ENCODE data around the gene PDCD7. TPM values are rescaled to one million over a fixed set of nuclear protein-coding genes. Genes with fewer than 3 reads are reported as not detected.

PDCD7 gene
- total RNA-seq, 1 experiment from 2014 or later, result 31.6 TPM

DNA sequence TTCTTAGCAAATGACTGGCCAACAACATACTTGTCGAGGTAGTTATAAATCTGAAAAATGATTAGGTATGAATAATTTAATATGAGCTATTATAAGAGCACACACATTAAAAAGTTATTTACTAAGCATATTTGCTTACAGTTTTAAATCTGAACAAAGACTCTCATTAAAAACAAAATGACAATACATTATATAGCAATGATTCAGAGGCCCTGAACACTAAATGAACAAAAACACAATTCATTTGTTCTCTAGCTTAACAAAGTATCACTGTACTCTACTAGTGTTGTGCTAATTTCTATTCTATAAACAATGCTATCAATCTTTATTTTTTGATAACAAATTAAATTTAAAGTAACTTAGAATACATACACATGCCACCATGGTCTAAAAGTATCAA, 30.5 kb upstream of the PDCD7 start:
- Histone ChIP-seq H3K27ac (ENCODE audit: low read depth, low read length) (no peak overlapping the region), H3K27me3 (ENCODE audit: insufficient read depth, low read length) (no peaks in the 10 kb centered on the region), H3K4me1 (ENCODE audit: control insufficient read depth in 1 of 2, insufficient read depth in 2 of 2, low read length in 2 of 2) (no peaks in the 10 kb centered on the region), H3K4me3 (replicated peaks in 1 of 2; ENCODE audit: low read depth in 1 of 2, low read length in 2 of 2) (no peak overlapping the region), H2AFZ (ENCODE audit: low read depth, low read length, poor library complexity, severe bottlenecking) (no peak overlapping the region), H3K4me2 (ENCODE audit: low read length) (no peak overlapping the region), H3K9me3 (ENCODE audit: control insufficient read depth in 1 of 2, insufficient read depth in 1 of 2, low read depth in 1 of 2, low read length in 2 of 2) (no peaks in the 10 kb centered on the region), H3K9me2 (ENCODE audit: insufficient read depth) (no peaks in the 10 kb centered on the region), H3K36me3 (ENCODE audit: control insufficient read depth in 1 of 2, insufficient read depth in 2 of 2, low read length in 2 of 2) (peaks cover 11 to 17% of the 10 kb centered on the region in 2 experiments; a peak in 3 of 4 replicates), H3K79me2 (ENCODE audit: insufficient read depth, low read length) (peaks cover 14% of the 10 kb centered on the region; the same call in 1 of the 2 replicates), H3K9ac (ENCODE audit: low read length) (no peak overlapping the region), H4K20me1 (ENCODE audit: insufficient read depth) (no peaks in the 10 kb centered on the region)
- BruUV-seq (replicated peaks), result no TSS peak
- DNase-seq (ENCODE audit: low read depth, low spot score), result no peak
- intact Hi-C loops (cut with micrococcal nuclease), result no loop called here
- ChIA-PET POLR2A (interaction anchor here (1.0 kb wide), 1 partner anchor 141 kb away, joined by 3 read pairs; the partner anchor contains the start of gene RNU5B-1), RAD21 (ENCODE audit: low non-redundant PET in 1 of 2, low total read pairs in 2 of 2, uncharacterized antibody in 2 of 2, unreplicated experiment in 2 of 2) (no interaction called here), CTCF (no interaction called here)
- no peak for TF ChIP-seq RAD21 (IDR thresholded peaks at IDR 0.05; ENCODE audit: low read depth)
- no peak for ATAC-seq

DNA sequence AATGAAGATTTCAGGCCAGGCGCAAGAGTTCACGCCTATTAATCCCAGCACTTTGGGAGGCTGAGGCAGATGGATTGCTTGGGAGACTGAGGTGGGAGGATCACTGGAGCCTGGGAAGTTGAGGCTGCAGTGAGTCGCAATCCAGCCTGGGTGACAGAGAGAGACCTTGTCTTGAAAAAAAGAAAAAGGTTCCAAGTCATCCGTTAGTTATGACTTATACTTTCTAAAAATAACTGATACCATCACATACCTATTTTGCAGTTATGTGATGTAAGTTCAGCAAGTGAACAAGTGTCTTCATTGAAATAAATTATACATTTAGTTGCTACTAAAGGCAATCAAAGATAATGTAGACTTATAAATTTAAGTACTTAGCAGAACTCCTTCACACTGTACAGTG, 29.4 kb upstream of the PDCD7 start:
- intact Hi-C loops (cut with micrococcal nuclease), result no loop called here
- no peak overlapping the region for H3K27ac ChIP-seq (ENCODE audit: low read depth, low read length)
- peaks cover 14% of the 10 kb centered on the region; the same call in 1 of the 2 replicates for H3K79me2 ChIP-seq (ENCODE audit: insufficient read depth, low read length)
- ChIA-PET RAD21 (ENCODE audit: low non-redundant PET in 1 of 2, low total read pairs in 2 of 2, uncharacterized antibody in 2 of 2, unreplicated experiment in 2 of 2) (no interaction called here), POLR2A (no interaction called here), CTCF (no interaction called here)
- H3K36me3 ChIP-seq (ENCODE audit: control insufficient read depth in 1 of 2, insufficient read depth in 2 of 2, low read length in 2 of 2), result peaks cover 11 to 23% of the 10 kb centered on the region in 2 experiments; a peak in 3 of 4 replicates
- H3K9me2 ChIP-seq (ENCODE audit: insufficient read depth), result no peaks in the 10 kb centered on the region
- no peak overlapping the region for H3K4me2 ChIP-seq (ENCODE audit: low read length)
- no peaks in the 10 kb centered on the region for H4K20me1 ChIP-seq (ENCODE audit: insufficient read depth)
- no peak overlapping the region for H3K4me3 ChIP-seq (replicated peaks in 1 of 2; ENCODE audit: low read depth in 1 of 2, low read length in 2 of 2)
- no peak for ATAC-seq
- H2AFZ ChIP-seq (ENCODE audit: low read depth, low read length, poor library complexity, severe bottlenecking), result no peak overlapping the region
- no peaks in the 10 kb centered on the region for H3K27me3 ChIP-seq (ENCODE audit: insufficient read depth, low read length)
- H3K4me1 ChIP-seq (ENCODE audit: control insufficient read depth in 1 of 2, insufficient read depth in 2 of 2, low read length in 2 of 2), result no peaks in the 10 kb centered on the region
- BruUV-seq (replicated peaks), result no TSS peak
- no peak for DNase-seq (ENCODE audit: low read depth, low spot score)
- TF ChIP-seq POLR2A (IDR thresholded peaks at IDR 0.05; ENCODE audit: borderline replicate concordance, extremely low read depth, insufficient read depth, insufficient read length), result no peak
- no peak for TF ChIP-seq SP1 (IDR thresholded peaks at IDR 0.05; ENCODE audit: low read depth)
- no peak for TF ChIP-seq CBX3 (IDR thresholded peaks at IDR 0.05; ENCODE audit: low read depth)
- TF ChIP-seq SRF (IDR thresholded peaks at IDR 0.05; ENCODE audit: low read depth), result no peak
- no peak for TF ChIP-seq ZBTB33 (IDR thresholded peaks at IDR 0.05; ENCODE audit: extremely low read depth, insufficient replicate concordance, low read length)
- TF ChIP-seq, protein P1, sequence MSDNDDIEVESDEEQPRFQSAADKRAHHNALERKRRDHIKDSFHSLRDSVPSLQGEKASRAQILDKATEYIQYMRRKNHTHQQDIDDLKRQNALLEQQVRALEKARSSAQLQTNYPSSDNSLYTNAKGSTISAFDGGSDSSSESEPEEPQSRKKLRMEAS (IDR thresholded peaks at IDR 0.05), result no peak
- TF ChIP-seq ATF3 (IDR thresholded peaks at IDR 0.05), result no peak
- no peak for TF ChIP-seq ELF1 (IDR thresholded peaks at IDR 0.05; ENCODE audit: borderline replicate concordance, low read depth)
- H3K9me3 ChIP-seq (ENCODE audit: control insufficient read depth in 1 of 2, insufficient read depth in 1 of 2, low read depth in 1 of 2, low read length in 2 of 2), result no peaks in the 10 kb centered on the region
- H3K9ac ChIP-seq (ENCODE audit: low read length), result no peak overlapping the region
